ENCODE measurements around the gene CYB5R2.

Gene CYB5R2

DNA sequence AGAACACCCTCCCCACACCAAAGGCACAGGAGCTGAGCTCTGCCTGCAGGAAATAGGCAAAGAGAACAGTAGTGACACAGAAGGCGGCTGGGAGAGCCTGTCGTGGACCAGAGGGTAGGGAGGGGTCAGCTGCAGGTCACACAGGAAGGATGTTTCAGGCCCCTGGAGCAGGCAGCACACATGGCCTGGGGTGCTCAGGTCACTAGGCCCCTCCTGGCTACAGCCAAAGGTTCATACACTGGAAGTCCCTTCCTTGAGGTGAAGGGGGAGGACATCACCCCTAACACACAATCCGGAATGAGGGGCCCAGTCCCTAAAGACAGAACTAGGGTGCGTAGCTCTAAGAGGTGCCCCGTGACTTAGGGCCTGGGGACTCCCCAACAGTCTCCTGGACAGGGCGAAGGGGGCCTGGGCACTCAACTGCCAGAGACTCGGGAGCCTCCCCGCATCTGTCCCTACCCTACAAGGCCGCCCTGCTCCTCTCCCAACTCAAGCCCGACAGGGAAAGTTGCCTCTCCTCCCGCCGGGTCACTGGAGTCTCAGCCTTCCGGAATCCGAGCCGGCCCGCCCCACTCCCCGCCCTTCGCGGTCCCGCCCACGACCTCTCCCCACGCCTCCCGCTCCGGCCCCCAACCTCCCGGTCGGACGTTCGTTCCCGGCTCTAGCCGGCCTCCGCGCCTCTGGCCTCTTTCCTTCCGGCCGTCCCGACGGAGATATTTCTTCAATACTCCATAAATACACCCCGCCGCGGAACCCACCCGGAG, at the start of gene CYB5R2:
CYB5R2 (minus strand) TSS at position 541 of the 764 bp plus-strand sequence. CDS start 675 bp downstream, outside the sequence.
- DNase-seq (ENCODE audit: insufficient read length, low spot score) (no peak), FAIRE-seq (no peak)
- TF ChIP-seq, protein P1, sequence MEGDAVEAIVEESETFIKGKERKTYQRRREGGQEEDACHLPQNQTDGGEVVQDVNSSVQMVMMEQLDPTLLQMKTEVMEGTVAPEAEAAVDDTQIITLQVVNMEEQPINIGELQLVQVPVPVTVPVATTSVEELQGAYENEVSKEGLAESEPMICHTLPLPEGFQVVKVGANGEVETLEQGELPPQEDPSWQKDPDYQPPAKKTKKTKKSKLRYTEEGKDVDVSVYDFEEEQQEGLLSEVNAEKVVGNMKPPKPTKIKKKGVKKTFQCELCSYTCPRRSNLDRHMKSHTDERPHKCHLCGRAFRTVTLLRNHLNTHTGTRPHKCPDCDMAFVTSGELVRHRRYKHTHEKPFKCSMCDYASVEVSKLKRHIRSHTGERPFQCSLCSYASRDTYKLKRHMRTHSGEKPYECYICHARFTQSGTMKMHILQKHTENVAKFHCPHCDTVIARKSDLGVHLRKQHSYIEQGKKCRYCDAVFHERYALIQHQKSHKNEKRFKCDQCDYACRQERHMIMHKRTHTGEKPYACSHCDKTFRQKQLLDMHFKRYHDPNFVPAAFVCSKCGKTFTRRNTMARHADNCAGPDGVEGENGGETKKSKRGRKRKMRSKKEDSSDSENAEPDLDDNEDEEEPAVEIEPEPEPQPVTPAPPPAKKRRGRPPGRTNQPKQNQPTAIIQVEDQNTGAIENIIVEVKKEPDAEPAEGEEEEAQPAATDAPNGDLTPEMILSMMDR (IDR thresholded peaks at IDR 0.05; ENCODE audit: insufficient read depth, missing control alignments) = no peak

DNA sequence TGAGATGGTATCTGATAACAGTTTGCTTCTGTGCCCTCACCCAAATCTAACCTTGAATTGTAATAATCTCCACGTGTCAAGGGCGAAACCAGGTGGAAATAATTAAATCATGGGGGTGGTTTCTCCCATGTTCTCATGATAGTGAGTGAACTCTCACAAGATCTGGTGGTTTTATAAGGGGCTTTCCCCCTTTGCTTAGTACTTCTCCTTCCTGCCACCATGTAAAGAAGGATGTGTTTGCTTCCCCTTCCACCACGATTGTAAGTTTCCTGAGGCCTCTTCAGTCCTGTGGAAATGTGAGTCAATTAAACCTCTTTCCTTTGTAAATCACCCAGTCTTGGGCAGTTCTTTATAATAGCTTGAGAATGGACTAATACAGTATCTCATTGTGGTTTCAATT, 41.5 kb upstream of the CYB5R2 start:
- TF ChIP-seq, protein P1 (IDR thresholded peaks at IDR 0.05; ENCODE audit: insufficient read depth, missing control alignments) = no peak
- no peak for FAIRE-seq

DNA sequence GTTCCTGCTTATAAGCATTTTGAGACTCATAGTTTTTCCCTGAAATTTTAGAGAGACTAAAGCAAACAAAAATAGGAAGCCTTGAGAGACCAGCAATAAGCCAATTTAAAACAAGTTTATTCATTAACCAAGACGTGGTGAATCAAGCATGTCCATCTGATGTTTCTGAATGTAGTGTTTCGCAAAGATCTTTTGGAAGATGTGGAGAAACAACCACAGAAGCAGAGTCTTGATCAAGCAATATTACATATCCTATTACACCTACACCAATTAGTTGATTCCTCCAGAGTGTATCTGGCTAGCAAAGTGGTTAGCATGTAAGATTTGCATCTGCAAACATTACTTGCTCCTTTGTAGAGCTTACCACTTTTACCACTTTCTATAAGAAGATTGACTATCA, 33.1 kb upstream of the CYB5R2 start, which contains the start of gene OVCH2:
OVCH2 (minus strand) TSS at position 101 of the 400 bp plus-strand sequence; CDS start at position 18, 83 bp downstream.
- DNase-seq (ENCODE audit: insufficient read length, low spot score) (no peak), FAIRE-seq (no peak)
- TF ChIP-seq, protein P1 (IDR thresholded peaks at IDR 0.05; ENCODE audit: insufficient read depth, missing control alignments) = no peak

More for the DNA sequence above, 41.5 kb upstream of the CYB5R2 start:
- no peak for DNase-seq (ENCODE audit: insufficient read length, low spot score)

DNA sequence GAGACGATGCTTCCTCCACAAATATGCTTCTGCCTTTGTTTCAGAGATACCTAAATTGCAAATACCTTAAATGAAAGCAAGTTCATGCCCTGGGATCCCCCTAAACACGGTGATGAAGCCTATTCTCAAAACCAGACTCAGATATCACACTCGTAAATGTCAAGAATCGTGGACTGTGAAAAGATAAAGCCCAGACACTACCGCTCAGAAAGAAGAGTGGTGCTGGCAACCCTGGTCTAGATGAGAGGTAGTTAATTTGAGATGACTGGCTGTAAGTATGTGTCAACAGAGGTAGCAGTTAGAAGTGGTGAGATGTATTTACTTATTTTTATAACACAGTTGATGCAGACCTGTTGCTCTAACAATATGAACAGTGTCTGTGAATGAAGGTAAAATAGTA, 30.4 kb upstream of the CYB5R2 start:
- FAIRE-seq = no peak
- TF ChIP-seq, protein P1 (IDR thresholded peaks at IDR 0.05; ENCODE audit: insufficient read depth, missing control alignments) = no peak
- DNase-seq (ENCODE audit: insufficient read length, low spot score) = no peak

DNA sequence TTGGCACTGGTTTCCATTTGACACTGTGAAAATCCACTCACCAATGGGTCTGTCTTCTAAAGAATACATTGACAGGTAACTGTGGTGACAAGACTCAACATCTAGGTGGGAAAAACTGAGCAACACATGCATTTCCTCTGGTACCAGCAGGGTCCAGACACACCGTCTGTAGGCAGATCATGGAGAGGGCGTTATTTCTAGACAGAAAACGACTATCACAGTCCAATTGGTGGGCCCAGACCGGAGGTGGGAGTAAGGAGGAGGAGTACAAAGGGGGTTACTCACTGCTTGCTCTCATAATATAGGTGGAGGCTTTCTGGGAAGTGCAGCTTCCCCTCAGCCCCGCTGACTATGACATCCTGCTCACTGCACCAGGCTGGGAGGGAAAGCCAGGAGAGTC, 23.1 kb upstream of the CYB5R2 start:
- no peak for FAIRE-seq
- TF ChIP-seq, protein P1 (IDR thresholded peaks at IDR 0.05; ENCODE audit: insufficient read depth, missing control alignments) = no peak
- DNase-seq (ENCODE audit: insufficient read length, low spot score) = no peak

DNA sequence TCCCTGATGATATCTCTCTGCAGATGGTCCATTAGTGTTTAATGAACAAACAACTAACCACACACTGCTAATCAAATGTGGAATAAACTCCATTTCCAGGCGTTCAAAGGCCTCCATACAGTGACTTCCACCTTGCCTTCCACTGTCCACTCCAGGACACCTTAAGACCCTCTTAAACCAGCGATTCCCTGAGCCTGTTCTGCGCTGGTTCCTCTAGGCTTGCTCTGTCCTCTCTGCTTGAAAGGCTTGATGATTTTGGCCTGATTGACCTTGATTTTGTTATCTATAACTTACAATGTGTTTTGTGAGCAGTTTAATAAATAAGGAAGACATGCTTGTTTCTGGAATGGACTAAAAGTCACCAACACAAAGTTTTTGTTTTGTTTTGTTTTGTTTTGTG, 20.9 kb upstream of the CYB5R2 start:
- TF ChIP-seq, protein P1 (IDR thresholded peaks at IDR 0.05; ENCODE audit: insufficient read depth, missing control alignments) = no peak
- DNase-seq (ENCODE audit: insufficient read length, low spot score) (no peak), FAIRE-seq (no peak)

DNA sequence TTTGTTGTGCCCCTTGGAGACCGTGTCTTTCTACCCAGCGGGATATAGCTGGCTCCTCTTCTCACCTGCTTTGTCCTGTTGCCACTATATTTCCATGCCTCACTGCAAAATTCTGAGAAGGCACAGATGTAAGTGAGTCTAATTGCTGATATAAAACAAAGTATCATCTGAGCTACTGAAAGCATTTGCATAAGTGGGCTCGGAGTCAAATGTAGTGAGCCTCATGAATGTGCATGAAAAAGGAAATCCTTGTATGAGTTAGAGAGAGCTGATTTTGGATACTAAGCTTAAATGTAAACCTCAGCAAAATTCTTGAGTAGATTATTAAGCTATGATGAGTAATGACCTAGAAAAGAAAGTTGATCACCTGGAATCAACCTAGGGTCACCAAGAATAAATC, 19.1 kb upstream of the CYB5R2 start:
- DNase-seq (ENCODE audit: insufficient read length, low spot score) = no peak
- FAIRE-seq = no peak
- TF ChIP-seq, protein P1 (IDR thresholded peaks at IDR 0.05; ENCODE audit: insufficient read depth, missing control alignments) = no peak
